GM12891 (cell line): ENCODE data around the gene TUBA8.

Source experiments
- PAX5 ChIP-seq: IDR thresholded peaks from 2 replicates; pipeline ENCODE4 v1.6.1; 2011; ENCODE audit warnings: low read length, moderate library complexity, mild to moderate bottlenecking; ENCODE audit not compliant: insufficient read depth, severe bottlenecking
- POLR2A ChIP-seq: IDR thresholded peaks from 2 replicates; pipeline ENCODE4 v1.6.1; 2011; ENCODE audit warnings: low read depth, low read length, control low read depth
- SPI1 ChIP-seq: IDR thresholded peaks from 2 replicates; pipeline ENCODE4 v1.6.1; 2011; ENCODE audit warnings: low read depth, low read length, control low read depth

DNA sequence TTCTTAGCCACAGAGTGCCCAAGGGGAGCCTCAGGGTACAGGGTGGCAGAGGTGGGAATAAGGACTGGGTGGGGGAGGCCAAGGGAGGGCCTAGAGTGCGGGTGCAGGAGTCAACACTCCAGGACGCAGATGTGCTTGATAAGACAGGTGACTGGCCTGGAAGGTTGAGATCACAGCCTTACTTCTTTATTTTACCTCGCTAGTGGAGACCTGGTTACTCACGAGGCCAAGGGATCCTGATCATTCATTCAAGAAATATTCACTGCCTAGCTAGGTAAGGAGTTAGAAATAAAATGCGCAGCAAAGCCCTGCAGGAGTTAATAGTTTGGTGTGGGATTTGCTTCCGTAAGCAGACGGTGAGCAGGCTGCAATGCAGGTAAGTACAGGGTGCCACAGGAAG, 46.0 kb upstream of the TUBA8 start:
- TF ChIP-seq PAX5, result no peak
- TF ChIP-seq POLR2A, result no peak
- TF ChIP-seq SPI1, result no peak
